ENCODE measurements around the gene PCP4L1.

GRCh38 chr1:161266836-161267235 lies 8.3 kb downstream of the PCP4L1 start:
- TF ChIP-seq EZH2phosphoT487 (IDR thresholded peaks at IDR 0.05; ENCODE audit: insufficient read depth, low read depth) (no peak), EZH2 (IDR thresholded peaks at IDR 0.05; ENCODE audit: insufficient read depth, poor library complexity, severe bottlenecking) (no peak)

All from GM23248 (cell line).